Stomach (tissue), 4 donors: ENCODE data around the gene ABCB9.

Experiments used
- CTCF ChIP-seq, 7 experiments: fragments of 450-650 bp in 4 of 7; fragments of 200-600 bp in 3 of 7; sonication (generic) in 3 of 7; IDR thresholded peaks; one replicate each; pipeline ENCODE4 v1.5.1; 2016 to 2019; ENCODE audit warnings: antibody characterized with exemption in 7 of 7, control low read depth in 2 of 7, mild to moderate bottlenecking in 1 of 7
- EP300 ChIP-seq: sonication (generic); formaldehyde crosslinking; IDR thresholded peaks from one replicate; pipeline ENCODE4 v1.6.1; 2017; ENCODE audit warnings: antibody characterized with exemption
- POLR2A ChIP-seq, 4 donors: fragments of 450-650 bp; IDR thresholded peaks; one replicate each; pipeline ENCODE4 v1.6.1; 2016; ENCODE audit warnings: antibody characterized with exemption in 4 of 4, control low read depth in 2 of 4, mild to moderate bottlenecking in 1 of 4, moderate library complexity in 1 of 4
- POLR2AphosphoS5 ChIP-seq, 3 donors: sonication (generic); formaldehyde crosslinking; IDR thresholded peaks; one replicate each; pipeline ENCODE4 v1.6.1; 2016; ENCODE audit warnings: antibody characterized with exemption in 3 of 3

- TF ChIP-seq CTCF (IDR thresholded peaks at IDR 0.05) (no peak), POLR2AphosphoS5 (IDR thresholded peaks at IDR 0.05) (no peak), EP300 (no peak), POLR2A (IDR thresholded peaks at IDR 0.05) (no peak)
Measured at GRCh38 chr12:122982477-122982815, 16.2 kb upstream of the ABCB9 start.
